Liver (tissue), 3 donors: ENCODE results near the gene RSPH10B2.
"Not testable (repeated sequence)": the region's sequence is repeated elsewhere in the genome, so short reads cannot be mapped to it uniquely, and the experiment has no call there.

Experiments used
- EGR1 ChIP-seq, 2 donors: IDR thresholded peaks; 2 replicates each; pipeline ENCODE4 v1.6.1; 2016 to 2018; ENCODE audit warnings: antibody characterized with exemption in 2 of 2, low read depth in 2 of 2
- FOXA1 ChIP-seq: IDR thresholded peaks from 2 replicates; pipeline ENCODE4 v1.6.1; 2016; ENCODE audit warnings: antibody characterized with exemption
- GABPA ChIP-seq, 2 donors: IDR thresholded peaks in 1 of 2; conservative IDR thresholded peaks in 1 of 2; 2 replicates each; pipeline ENCODE4 v1.6.1; 2016; ENCODE audit warnings: antibody characterized with exemption in 2 of 2, mild to moderate bottlenecking in 1 of 2, moderate library complexity in 1 of 2
- JUND ChIP-seq, 2 donors: IDR thresholded peaks; 2 replicates each; pipeline ENCODE4 v1.6.1; 2016; ENCODE audit warnings: antibody characterized with exemption in 2 of 2
- NR2F2 ChIP-seq: IDR thresholded peaks from 2 replicates; pipeline ENCODE4 v1.6.1; 2016; ENCODE audit warnings: antibody characterized with exemption
- RAD21 ChIP-seq, 2 donors: IDR thresholded peaks; 2 replicates each; pipeline ENCODE4 v1.6.1; 2016; ENCODE audit warnings: antibody characterized with exemption in 2 of 2, mild to moderate bottlenecking in 2 of 2
- SP1 ChIP-seq: IDR thresholded peaks from 2 replicates; pipeline ENCODE4 v1.6.1; 2018; ENCODE audit warnings: antibody characterized with exemption, mild to moderate bottlenecking
- TAF1 ChIP-seq: conservative IDR thresholded peaks from 2 replicates; pipeline ENCODE4 v1.6.1; 2016; ENCODE audit warnings: antibody characterized with exemption, mild to moderate bottlenecking
- YY1 ChIP-seq: IDR thresholded peaks from 2 replicates; pipeline ENCODE4 v1.6.1; 2016; ENCODE audit warnings: antibody characterized with exemption, mild to moderate bottlenecking
- TF ChIP-seq, protein P1 (sequence below): fragments of 150-350 bp; IDR thresholded peaks from 2 replicates; pipeline ENCODE4 v1.5.1; 2017; ENCODE audit warnings: improper control_type of control experiment, low read depth, low read length; ENCODE audit not compliant: missing input control
- TF ChIP-seq, protein P2 (sequence below): IDR thresholded peaks from 2 replicates; pipeline ENCODE4 v1.6.1; 2016; ENCODE audit warnings: antibody characterized with exemption
- TF ChIP-seq, protein P3 (sequence below): IDR thresholded peaks from 2 replicates; pipeline ENCODE4 v1.6.1; 2016; ENCODE audit warnings: antibody characterized with exemption, mild to moderate bottlenecking
- TF ChIP-seq, protein P4 (sequence below): IDR thresholded peaks from 2 replicates; pipeline ENCODE4 v1.6.1; 2016; ENCODE audit warnings: antibody characterized with exemption
- TF ChIP-seq, protein P5 (sequence below): IDR thresholded peaks from 2 replicates; pipeline ENCODE4 v1.6.1; 2016; ENCODE audit warnings: antibody characterized with exemption
- donor health status: healthy.
- donor health status: healthy.

DNA sequence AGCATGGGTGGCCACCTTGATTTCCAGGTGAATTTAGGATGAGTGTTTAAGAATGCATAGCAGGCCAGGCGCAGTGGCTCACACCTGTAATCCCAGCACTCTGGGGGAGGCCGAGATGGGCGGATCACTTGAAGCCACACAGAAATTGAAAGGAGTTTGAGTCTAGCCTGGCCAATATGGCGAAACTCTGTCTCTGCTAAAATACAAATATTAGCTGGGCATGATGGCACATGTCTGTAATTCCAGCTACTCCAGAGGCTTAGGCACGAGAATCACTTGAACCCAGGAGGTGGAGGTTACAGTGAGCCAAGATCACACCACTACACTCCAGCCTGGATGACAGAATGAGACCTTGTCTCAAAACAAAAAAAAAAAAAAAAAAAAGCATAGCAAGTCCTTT lies 27.6 kb upstream of the RSPH10B2 start:
- TF ChIP-seq, protein P1, sequence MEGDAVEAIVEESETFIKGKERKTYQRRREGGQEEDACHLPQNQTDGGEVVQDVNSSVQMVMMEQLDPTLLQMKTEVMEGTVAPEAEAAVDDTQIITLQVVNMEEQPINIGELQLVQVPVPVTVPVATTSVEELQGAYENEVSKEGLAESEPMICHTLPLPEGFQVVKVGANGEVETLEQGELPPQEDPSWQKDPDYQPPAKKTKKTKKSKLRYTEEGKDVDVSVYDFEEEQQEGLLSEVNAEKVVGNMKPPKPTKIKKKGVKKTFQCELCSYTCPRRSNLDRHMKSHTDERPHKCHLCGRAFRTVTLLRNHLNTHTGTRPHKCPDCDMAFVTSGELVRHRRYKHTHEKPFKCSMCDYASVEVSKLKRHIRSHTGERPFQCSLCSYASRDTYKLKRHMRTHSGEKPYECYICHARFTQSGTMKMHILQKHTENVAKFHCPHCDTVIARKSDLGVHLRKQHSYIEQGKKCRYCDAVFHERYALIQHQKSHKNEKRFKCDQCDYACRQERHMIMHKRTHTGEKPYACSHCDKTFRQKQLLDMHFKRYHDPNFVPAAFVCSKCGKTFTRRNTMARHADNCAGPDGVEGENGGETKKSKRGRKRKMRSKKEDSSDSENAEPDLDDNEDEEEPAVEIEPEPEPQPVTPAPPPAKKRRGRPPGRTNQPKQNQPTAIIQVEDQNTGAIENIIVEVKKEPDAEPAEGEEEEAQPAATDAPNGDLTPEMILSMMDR: not testable (repeated sequence)
- TF ChIP-seq, protein P2, sequence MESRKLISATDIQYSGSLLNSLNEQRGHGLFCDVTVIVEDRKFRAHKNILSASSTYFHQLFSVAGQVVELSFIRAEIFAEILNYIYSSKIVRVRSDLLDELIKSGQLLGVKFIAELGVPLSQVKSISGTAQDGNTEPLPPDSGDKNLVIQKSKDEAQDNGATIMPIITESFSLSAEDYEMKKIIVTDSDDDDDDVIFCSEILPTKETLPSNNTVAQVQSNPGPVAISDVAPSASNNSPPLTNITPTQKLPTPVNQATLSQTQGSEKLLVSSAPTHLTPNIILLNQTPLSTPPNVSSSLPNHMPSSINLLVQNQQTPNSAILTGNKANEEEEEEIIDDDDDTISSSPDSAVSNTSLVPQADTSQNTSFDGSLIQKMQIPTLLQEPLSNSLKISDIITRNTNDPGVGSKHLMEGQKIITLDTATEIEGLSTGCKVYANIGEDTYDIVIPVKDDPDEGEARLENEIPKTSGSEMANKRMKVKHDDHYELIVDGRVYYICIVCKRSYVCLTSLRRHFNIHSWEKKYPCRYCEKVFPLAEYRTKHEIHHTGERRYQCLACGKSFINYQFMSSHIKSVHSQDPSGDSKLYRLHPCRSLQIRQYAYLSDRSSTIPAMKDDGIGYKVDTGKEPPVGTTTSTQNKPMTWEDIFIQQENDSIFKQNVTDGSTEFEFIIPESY: not testable (repeated sequence)
- TF ChIP-seq, protein P3, sequence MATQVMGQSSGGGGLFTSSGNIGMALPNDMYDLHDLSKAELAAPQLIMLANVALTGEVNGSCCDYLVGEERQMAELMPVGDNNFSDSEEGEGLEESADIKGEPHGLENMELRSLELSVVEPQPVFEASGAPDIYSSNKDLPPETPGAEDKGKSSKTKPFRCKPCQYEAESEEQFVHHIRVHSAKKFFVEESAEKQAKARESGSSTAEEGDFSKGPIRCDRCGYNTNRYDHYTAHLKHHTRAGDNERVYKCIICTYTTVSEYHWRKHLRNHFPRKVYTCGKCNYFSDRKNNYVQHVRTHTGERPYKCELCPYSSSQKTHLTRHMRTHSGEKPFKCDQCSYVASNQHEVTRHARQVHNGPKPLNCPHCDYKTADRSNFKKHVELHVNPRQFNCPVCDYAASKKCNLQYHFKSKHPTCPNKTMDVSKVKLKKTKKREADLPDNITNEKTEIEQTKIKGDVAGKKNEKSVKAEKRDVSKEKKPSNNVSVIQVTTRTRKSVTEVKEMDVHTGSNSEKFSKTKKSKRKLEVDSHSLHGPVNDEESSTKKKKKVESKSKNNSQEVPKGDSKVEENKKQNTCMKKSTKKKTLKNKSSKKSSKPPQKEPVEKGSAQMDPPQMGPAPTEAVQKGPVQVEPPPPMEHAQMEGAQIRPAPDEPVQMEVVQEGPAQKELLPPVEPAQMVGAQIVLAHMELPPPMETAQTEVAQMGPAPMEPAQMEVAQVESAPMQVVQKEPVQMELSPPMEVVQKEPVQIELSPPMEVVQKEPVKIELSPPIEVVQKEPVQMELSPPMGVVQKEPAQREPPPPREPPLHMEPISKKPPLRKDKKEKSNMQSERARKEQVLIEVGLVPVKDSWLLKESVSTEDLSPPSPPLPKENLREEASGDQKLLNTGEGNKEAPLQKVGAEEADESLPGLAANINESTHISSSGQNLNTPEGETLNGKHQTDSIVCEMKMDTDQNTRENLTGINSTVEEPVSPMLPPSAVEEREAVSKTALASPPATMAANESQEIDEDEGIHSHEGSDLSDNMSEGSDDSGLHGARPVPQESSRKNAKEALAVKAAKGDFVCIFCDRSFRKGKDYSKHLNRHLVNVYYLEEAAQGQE: not testable (repeated sequence)
- TF ChIP-seq, protein P4, sequence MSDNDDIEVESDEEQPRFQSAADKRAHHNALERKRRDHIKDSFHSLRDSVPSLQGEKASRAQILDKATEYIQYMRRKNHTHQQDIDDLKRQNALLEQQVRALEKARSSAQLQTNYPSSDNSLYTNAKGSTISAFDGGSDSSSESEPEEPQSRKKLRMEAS: not testable (repeated sequence)
- TF ChIP-seq YY1; EGR1 (IDR thresholded peaks at IDR 0.05; ENCODE audit: low read depth in 2 of 2); RAD21 (IDR thresholded peaks at IDR 0.05); JUND (IDR thresholded peaks at IDR 0.05); TAF1; NR2F2; FOXA1; SP1; GABPA (IDR thresholded peaks at IDR 0.05 in 1 of 2, conservative IDR thresholded peaks at IDR 0.05 in 1 of 2): not testable (repeated sequence)
- TF ChIP-seq, protein P5, sequence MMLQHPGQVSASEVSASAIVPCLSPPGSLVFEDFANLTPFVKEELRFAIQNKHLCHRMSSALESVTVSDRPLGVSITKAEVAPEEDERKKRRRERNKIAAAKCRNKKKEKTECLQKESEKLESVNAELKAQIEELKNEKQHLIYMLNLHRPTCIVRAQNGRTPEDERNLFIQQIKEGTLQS: not testable (repeated sequence)
